Kidney (tissue), 14 donors: ENCODE results near the gene KLF13. TPM values are rescaled to one million over a fixed set of nuclear protein-coding genes. Genes with fewer than 3 reads are reported as not detected.

Experiments used
- DNase-seq, 5 donors: peaks; one replicate each; pipeline ENCODE4 v3.0.0-alpha.2; 2013 to 2020
- FAIRE-seq: peaks from 2 replicates; lab custom pipeline; 2012; peaks lifted over from hg19 to GRCh38; lab: Jason Lieb, UNC
- H3K27ac ChIP-seq, 2 donors: one replicate each; pipeline ENCODE4 v1.7.0; 2013; ENCODE audit warnings: low read depth in 2 of 2, low read length in 2 of 2, inconsistent platforms in 1 of 2
- H3K27me3 ChIP-seq: one replicate; pipeline ENCODE4 v1.7.1; 2013; ENCODE audit warnings: low read length, inconsistent platforms; ENCODE audit not compliant: control insufficient read depth, insufficient read depth
- H3K36me3 ChIP-seq, 3 donors: one replicate each; pipeline versions ENCODE4 v1.7.0 to v1.7.1; 2013; ENCODE audit warnings: low read length in 3 of 3, control low read depth in 1 of 3, inconsistent platforms in 1 of 3; ENCODE audit not compliant: insufficient read depth in 3 of 3, control insufficient read depth in 2 of 3
- H3K4me1 ChIP-seq, 3 donors: one replicate each; pipeline versions ENCODE4 v1.7.0 to v1.7.1; 2013; ENCODE audit warnings: low read length in 3 of 3, inconsistent platforms in 1 of 3, low read depth in 1 of 3; ENCODE audit not compliant: control insufficient read depth in 2 of 3, insufficient read depth in 2 of 3
- H3K4me3 ChIP-seq, 3 donors: one replicate each; pipeline versions ENCODE4 v1.7.0 to v1.8.1; 2013; ENCODE audit warnings: low read length in 3 of 3, control low read depth in 1 of 3, inconsistent platforms in 1 of 3
- H3K9ac ChIP-seq, 3 donors: one replicate each; pipeline versions ENCODE4 v1.7.0 to v1.7.1; 2013; ENCODE audit warnings: low read length in 3 of 3, control low read depth in 1 of 3, inconsistent platforms in 1 of 3
- H3K9me3 ChIP-seq, 3 donors: one replicate each; pipeline versions ENCODE4 v1.7.0 to v1.7.1; 2013; ENCODE audit warnings: low read length in 3 of 3, control low read depth in 1 of 3, inconsistent platforms in 1 of 3; ENCODE audit not compliant: control insufficient read depth in 2 of 3, insufficient read depth in 1 of 3
- intact Hi-C: fragments of 100-400 bp; cut with DNase I; formaldehyde crosslinking; loops from one replicate; pipeline ENCODE4 v1.11.1; 2022
- polyA plus RNA-seq: library from polyadenylated mRNA; stranded (reverse); fragments of 350-450 nt; fragmentation: Illumina TruSeq; extraction: RNeasy Lipid Tissue Mini Kit (QIAGEN cat#74804); gene quantifications from one replicate; pipeline ENCODE4 v1.2.3, GENCODE V29; 2014; ENCODE audit warnings: low read depth, low replicate concordance; ENCODE audit not compliant: insufficient read depth
- total RNA-seq: library from RNA; stranded (reverse); fragmentation: NEBNext Ultra II Directional; extraction: Animal tissue kit (Norgen Biotek cat#: 25700); gene quantifications from one replicate; pipeline ENCODE4 v1.2.1, GENCODE V29; 2021
- TF ChIP-seq, protein P1 (sequence below): IDR thresholded peaks from 3 replicates; pipeline ENCODE4 v1.5.1; 2012; ENCODE audit warnings: mild to moderate bottlenecking, moderate library complexity, borderline replicate concordance; ENCODE audit not compliant: insufficient read depth; ENCODE audit errors: extremely low read depth
- donor health status: control.
- donor health status: control.
- donor health status: control.
- donor health status: control.
- donor health status: control.
- donor health status: DM: yes; HTN: yes; CAD: no.
- donor health status: Normal renal cell carcinoma (clear cell type).

Gene KLF13
- total and polyA plus RNA-seq, 2 donors from 2014 or later, result 55.5 to 123 TPM

DNA sequence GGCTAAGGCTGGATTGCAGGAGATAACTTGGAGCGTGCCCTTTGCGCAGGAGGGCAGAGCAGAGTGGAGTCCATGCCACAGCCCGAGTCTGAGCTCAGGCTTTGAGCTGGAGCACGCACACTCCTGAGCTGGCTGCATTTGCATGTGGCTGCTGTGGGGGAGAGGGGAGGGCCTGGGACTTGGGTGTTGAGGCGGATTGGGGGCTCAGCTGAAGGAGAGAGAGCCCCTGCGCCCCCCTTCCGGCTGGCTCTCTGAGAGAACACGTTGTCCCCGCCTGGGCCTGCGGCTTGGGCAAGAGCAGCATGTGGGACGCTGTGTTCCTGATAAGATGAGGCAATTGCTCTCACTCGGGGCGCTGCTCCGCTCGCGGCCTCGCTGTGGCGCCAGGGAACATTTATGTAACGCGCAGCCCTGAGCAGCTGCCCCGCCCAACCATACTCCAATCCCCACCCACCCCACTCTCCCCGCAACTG, 39.1 kb downstream of the KLF13 start:
- intact Hi-C loops, result no loop called here
- Histone ChIP-seq H3K9me3 (no peaks in the 10 kb centered on the region), H3K4me1 (peaks cover 0 to 59% (median 38%) of the 10 kb centered on the region in 3 donors), H3K27ac (peak overlapping the region; percentile 78 to 81), H3K4me3 (no peak overlapping the region), H3K27me3 (no peaks in the 10 kb centered on the region), H3K36me3 (no peaks in the 10 kb centered on the region), H3K9ac (no peak overlapping the region)
- no peak for FAIRE-seq
- peak; percentile 78 to 99 (median 86) for DNase-seq
- TF ChIP-seq, protein P1, sequence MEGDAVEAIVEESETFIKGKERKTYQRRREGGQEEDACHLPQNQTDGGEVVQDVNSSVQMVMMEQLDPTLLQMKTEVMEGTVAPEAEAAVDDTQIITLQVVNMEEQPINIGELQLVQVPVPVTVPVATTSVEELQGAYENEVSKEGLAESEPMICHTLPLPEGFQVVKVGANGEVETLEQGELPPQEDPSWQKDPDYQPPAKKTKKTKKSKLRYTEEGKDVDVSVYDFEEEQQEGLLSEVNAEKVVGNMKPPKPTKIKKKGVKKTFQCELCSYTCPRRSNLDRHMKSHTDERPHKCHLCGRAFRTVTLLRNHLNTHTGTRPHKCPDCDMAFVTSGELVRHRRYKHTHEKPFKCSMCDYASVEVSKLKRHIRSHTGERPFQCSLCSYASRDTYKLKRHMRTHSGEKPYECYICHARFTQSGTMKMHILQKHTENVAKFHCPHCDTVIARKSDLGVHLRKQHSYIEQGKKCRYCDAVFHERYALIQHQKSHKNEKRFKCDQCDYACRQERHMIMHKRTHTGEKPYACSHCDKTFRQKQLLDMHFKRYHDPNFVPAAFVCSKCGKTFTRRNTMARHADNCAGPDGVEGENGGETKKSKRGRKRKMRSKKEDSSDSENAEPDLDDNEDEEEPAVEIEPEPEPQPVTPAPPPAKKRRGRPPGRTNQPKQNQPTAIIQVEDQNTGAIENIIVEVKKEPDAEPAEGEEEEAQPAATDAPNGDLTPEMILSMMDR, result peak; percentile 23

DNA sequence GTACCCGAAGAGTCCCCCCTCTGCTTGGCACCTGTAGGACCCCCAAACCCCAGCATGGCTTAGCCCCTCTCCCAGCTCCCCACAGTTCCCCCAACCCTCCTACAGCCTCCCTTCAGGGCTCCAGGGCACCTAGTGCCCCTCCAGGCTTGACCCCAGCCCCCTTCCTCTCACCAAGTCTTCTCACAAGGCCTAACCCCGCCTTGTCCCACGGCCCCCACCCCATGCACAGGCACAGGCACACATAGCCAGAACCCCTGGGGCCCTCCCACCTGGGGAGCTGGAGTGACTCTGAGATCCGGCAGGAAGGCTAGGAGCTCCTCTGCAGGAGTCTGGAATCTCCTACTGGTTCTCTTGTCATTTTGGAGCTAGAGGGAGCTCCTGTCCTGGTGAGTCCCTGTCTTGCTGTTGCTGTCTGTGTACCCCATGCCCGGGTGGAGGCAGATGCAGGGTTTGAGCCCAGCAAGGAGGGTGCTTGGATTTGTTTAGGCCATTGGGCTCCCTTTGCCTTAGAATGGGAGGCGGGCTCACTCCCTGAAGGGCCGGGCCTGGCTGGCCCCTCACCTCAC, 39.6 kb downstream of the KLF13 start:
- intact Hi-C loops, result no loop called here
- no peak overlapping the region for H3K4me3 ChIP-seq
- TF ChIP-seq, protein P1, result no peak

DNA sequence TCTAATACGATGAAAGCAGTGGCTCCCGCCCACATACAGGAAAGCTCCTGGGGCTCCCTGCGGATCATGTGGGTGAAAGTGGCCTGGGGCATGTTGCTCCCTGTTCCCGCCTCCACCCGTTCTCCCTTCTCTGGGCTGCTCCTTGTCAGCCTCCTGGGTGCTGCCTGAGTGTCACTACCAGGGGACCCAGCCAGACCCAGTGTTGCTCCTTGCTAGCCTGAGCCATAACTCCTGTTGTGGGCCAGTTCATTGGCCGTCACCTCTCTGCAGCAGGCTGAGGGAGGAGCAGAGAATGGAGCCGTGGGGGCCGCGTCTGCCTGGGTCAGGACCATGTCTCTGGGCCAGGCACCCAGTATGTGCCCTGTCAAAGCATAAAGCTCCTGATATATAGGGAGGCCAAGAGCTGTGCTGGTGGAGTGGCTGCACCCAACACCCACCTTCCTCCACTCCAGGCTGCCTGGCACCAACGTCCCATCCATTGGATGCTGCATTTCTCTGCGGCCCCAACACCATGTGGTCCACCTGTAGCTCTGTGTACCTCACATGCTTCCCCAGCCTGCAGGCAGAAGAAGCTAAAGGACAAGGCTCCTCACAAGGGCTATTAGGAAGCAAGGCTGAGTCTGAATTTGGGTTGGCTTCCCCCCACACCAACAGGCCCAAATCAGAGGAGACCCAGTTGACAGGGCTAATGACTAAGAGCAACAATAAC, 40.5 kb downstream of the KLF13 start:
- Histone ChIP-seq H3K36me3 (no peaks in the 10 kb centered on the region), H3K27ac (peak overlapping the region; percentile 66 to 81), H3K4me1 (peaks cover 0 to 49% (median 29%) of the 10 kb centered on the region in 3 donors), H3K27me3 (no peaks in the 10 kb centered on the region), H3K9me3 (no peaks in the 10 kb centered on the region), H3K9ac (no peak overlapping the region), H3K4me3 (peak overlapping the region in 1 of 3 donors; percentile 26)
- peak in 2 of 5 donors; percentile 51 to 76 for DNase-seq
- intact Hi-C loops, result no loop called here
- TF ChIP-seq, protein P1, result no peak
- no peak for FAIRE-seq

More for the DNA sequence above, 39.6 kb downstream of the KLF13 start:
- FAIRE-seq (no peak), DNase-seq (peak in 2 of 5 donors; percentile 74 to 87)
- no peak overlapping the region for H3K9ac ChIP-seq
- peaks cover 0 to 56% (median 32%) of the 10 kb centered on the region in 3 donors for H3K4me1 ChIP-seq
- H3K9me3 ChIP-seq, result no peaks in the 10 kb centered on the region
- H3K36me3 ChIP-seq, result no peaks in the 10 kb centered on the region
- H3K27me3 ChIP-seq, result no peaks in the 10 kb centered on the region
- H3K27ac ChIP-seq, result peak overlapping the region; percentile 78 to 81
